ENCODE data around the gene DNAJC13.

DNA sequence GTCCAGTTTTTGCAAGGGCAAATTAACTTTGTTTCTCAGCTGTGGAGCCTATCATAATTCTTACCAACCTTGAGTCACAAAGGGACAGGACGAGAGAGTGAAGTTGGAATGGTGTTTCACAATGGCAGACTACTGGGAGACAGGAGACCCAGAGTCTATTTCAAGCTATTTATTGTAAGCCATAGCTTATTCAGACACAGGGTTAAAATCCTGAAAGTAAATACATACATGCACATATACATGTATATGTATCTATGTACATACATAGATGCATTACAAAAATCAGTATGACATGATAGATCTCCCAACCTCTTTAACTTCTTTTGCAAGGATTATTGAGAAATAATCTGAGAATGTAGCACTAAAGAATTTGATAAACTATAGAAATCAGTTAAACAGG is 86.3 kb downstream of the DNAJC13 start:
- TF ChIP-seq, protein P1, sequence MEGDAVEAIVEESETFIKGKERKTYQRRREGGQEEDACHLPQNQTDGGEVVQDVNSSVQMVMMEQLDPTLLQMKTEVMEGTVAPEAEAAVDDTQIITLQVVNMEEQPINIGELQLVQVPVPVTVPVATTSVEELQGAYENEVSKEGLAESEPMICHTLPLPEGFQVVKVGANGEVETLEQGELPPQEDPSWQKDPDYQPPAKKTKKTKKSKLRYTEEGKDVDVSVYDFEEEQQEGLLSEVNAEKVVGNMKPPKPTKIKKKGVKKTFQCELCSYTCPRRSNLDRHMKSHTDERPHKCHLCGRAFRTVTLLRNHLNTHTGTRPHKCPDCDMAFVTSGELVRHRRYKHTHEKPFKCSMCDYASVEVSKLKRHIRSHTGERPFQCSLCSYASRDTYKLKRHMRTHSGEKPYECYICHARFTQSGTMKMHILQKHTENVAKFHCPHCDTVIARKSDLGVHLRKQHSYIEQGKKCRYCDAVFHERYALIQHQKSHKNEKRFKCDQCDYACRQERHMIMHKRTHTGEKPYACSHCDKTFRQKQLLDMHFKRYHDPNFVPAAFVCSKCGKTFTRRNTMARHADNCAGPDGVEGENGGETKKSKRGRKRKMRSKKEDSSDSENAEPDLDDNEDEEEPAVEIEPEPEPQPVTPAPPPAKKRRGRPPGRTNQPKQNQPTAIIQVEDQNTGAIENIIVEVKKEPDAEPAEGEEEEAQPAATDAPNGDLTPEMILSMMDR (IDR thresholded peaks at IDR 0.05; ENCODE audit: poor library complexity), result no peak
- TF ChIP-seq EZH2phosphoT487 (IDR thresholded peaks at IDR 0.05; ENCODE audit: low read depth, severe bottlenecking, unreplicated experiment), result no peak
